PFSK-1 (cell line): ENCODE measurements around the gene CEP170B.

Experiments used
- FOXP2 ChIP-seq: optimal IDR thresholded peaks from 2 replicates; pipeline ENCODE3; 2011; ENCODE audit warnings: borderline replicate concordance, control low read depth, inconsistent platforms; ENCODE audit not compliant: insufficient read depth; ENCODE audit errors: extremely low read length, extremely low read depth
- POLR2AphosphoS5 ChIP-seq: IDR thresholded peaks from 2 replicates; pipeline ENCODE4 v1.6.1; 2012; ENCODE audit warnings: low read depth, mild to moderate bottlenecking, control low read depth, low read length, moderate library complexity
- REST ChIP-seq, 2 experiments: IDR thresholded peaks; 2 replicates each; pipeline versions ENCODE4 v1.6.1 to v1.8.0; 2011 to 2012; ENCODE audit warnings: low read depth in 2 of 2, low read length in 2 of 2, control low read depth in 1 of 2, inconsistent platforms in 1 of 2, mild to moderate bottlenecking in 1 of 2, moderate library complexity in 1 of 2; ENCODE audit not compliant: insufficient read depth in 1 of 2
- SIN3A ChIP-seq: IDR thresholded peaks from 2 replicates; pipeline ENCODE4 v1.6.1; 2012; ENCODE audit warnings: mild to moderate bottlenecking, low read length, moderate library complexity, borderline replicate concordance; ENCODE audit not compliant: insufficient read depth
- TAF1 ChIP-seq: IDR thresholded peaks from 2 replicates; pipeline ENCODE4 v1.6.1; 2012; ENCODE audit warnings: low read length, control low read depth, borderline replicate concordance; ENCODE audit not compliant: insufficient read depth

Gene CEP170B

DNA sequence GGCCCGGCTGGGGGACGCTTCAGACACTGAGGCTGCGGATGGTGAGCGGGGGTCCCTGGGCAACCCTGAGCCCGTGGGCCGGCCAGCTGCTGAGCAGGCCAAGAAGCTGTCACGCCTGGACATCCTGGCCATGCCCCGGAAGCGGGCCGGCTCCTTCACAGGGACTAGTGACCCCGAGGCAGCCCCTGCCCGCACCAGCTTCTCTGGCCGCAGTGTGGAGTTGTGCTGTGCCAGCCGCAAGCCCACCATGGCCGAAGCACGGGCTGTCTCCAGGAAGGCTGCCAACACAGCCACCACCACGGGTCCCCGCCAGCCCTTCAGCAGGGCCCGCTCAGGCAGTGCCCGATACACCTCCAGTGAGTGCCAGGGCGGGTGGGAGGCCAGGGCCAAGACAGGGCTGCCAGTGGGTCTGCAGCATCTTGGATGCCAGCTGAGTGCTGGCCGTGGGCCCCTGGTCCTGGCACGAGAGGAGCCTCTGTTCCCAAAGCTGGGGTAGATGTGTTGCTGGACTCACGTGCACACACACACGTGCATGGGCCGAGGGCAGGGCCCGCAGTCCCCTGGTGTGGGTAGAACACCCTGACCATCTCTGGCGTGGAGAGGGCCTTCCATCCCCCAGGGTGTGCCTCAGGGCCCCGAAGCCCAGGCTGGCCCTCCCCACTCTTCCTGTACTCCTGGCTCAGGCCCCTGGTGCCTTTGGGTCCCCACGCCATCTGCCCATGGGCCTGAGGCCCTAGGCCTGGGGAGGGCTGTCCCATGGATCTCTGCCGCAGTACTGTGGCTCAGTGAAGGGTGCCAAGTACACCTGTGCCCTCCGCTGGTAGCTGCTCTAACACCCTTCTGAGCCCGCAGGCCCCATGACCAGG is 22.8 kb downstream of the CEP170B start:
- TF ChIP-seq POLR2AphosphoS5 (no peak), REST (IDR thresholded peaks at IDR 0.05; ENCODE audit: insufficient read depth in 1 of 2, low read depth in 2 of 2, low read length in 2 of 2) (no peak), TAF1 (no peak), SIN3A (no peak), FOXP2 (no peak)

- TF ChIP-seq FOXP2 (no peak), REST (IDR thresholded peaks at IDR 0.05; ENCODE audit: insufficient read depth in 1 of 2, low read depth in 2 of 2, low read length in 2 of 2) (no peak), POLR2AphosphoS5 (no peak), SIN3A (no peak), TAF1 (no peak)
These were observed 23.7 kb downstream of the CEP170B start for GRCh38 chr14:104888489-104889374.

DNA sequence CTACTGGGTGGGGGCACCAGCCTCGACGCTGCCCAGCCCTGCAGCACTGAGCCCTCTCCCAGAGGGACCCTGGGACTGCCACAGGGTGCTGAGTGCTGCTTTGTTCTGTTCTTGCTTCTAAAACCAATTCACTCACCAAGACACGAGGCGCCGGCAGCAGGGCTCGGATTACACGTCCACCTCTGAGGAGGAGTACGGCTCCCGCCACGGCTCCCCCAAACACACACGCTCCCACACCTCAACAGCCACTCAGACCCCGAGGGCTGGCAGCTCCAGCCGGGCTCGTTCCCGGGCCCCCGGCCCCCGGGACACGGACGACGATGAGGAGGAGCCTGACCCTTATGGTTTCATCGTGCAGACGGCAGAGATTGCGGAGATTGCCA is 24.3 kb downstream of the CEP170B start:
- TF ChIP-seq FOXP2 (no peak), REST (IDR thresholded peaks at IDR 0.05; ENCODE audit: insufficient read depth in 1 of 2, low read depth in 2 of 2, low read length in 2 of 2) (no peak)

GRCh38 chr14:104891121-104891551 is 26.1 kb downstream of the CEP170B start:
- TF ChIP-seq FOXP2: no peak
- no peak for TF ChIP-seq REST (IDR thresholded peaks at IDR 0.05; ENCODE audit: insufficient read depth in 1 of 2, low read depth in 2 of 2, low read length in 2 of 2)
- no peak for TF ChIP-seq POLR2AphosphoS5
